Measurements from ENCODE around the gene LMF1. TPM values are rescaled to one million over a fixed set of nuclear protein-coding genes. Genes with fewer than 3 reads are reported as not detected.

LMF1 gene
- total and polyA plus RNA-seq, 2 of the 8 experiments (the other 6 are each of a cell fraction or from before 2014, with no cell fraction given), result 3.5 to 9.1 TPM

DNA sequence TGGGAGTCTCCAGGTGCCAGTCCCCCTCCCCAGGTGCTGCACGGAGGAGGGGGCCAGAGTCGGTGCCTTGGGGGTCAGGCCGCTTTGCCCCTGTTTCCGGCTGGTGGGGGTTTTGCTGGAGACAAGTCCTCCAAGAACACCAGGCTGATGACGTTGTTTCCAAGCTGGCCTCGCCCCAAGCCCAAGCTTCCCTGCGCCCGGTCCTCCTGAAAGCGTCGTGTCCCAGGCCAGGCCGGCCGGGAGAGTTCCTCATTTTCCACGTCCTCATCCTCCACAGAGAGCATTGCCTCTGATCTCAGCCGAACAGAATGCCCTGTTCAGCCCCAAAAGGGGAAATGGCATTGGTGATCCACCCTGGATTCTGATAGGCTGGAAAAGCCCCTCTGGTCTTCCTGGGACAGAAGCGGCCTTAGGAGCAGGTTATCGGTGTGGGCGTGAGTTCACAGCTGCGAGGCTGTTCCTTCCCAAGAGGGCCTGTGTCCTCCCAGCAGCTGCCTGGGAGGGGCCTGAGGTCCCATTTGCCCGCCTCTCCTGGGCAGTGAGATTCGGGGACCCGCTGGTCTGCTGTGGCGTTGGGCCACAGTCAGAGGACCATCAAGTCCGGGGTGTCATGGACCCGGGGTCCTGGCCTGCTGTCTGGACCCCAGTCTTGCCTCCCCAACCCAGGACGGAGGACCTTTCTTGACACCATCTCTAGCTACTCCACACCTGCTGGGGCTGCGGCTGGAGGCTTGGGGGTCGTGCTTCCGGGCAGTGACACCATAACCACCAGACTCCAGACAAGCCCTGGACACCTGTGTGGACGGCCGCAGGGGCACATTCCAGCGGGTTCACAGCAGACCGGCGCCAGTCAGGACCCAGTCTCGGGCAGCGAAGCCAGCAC, 17.9 kb upstream of the LMF1 start (continued):
- TF ChIP-seq, protein P1, sequence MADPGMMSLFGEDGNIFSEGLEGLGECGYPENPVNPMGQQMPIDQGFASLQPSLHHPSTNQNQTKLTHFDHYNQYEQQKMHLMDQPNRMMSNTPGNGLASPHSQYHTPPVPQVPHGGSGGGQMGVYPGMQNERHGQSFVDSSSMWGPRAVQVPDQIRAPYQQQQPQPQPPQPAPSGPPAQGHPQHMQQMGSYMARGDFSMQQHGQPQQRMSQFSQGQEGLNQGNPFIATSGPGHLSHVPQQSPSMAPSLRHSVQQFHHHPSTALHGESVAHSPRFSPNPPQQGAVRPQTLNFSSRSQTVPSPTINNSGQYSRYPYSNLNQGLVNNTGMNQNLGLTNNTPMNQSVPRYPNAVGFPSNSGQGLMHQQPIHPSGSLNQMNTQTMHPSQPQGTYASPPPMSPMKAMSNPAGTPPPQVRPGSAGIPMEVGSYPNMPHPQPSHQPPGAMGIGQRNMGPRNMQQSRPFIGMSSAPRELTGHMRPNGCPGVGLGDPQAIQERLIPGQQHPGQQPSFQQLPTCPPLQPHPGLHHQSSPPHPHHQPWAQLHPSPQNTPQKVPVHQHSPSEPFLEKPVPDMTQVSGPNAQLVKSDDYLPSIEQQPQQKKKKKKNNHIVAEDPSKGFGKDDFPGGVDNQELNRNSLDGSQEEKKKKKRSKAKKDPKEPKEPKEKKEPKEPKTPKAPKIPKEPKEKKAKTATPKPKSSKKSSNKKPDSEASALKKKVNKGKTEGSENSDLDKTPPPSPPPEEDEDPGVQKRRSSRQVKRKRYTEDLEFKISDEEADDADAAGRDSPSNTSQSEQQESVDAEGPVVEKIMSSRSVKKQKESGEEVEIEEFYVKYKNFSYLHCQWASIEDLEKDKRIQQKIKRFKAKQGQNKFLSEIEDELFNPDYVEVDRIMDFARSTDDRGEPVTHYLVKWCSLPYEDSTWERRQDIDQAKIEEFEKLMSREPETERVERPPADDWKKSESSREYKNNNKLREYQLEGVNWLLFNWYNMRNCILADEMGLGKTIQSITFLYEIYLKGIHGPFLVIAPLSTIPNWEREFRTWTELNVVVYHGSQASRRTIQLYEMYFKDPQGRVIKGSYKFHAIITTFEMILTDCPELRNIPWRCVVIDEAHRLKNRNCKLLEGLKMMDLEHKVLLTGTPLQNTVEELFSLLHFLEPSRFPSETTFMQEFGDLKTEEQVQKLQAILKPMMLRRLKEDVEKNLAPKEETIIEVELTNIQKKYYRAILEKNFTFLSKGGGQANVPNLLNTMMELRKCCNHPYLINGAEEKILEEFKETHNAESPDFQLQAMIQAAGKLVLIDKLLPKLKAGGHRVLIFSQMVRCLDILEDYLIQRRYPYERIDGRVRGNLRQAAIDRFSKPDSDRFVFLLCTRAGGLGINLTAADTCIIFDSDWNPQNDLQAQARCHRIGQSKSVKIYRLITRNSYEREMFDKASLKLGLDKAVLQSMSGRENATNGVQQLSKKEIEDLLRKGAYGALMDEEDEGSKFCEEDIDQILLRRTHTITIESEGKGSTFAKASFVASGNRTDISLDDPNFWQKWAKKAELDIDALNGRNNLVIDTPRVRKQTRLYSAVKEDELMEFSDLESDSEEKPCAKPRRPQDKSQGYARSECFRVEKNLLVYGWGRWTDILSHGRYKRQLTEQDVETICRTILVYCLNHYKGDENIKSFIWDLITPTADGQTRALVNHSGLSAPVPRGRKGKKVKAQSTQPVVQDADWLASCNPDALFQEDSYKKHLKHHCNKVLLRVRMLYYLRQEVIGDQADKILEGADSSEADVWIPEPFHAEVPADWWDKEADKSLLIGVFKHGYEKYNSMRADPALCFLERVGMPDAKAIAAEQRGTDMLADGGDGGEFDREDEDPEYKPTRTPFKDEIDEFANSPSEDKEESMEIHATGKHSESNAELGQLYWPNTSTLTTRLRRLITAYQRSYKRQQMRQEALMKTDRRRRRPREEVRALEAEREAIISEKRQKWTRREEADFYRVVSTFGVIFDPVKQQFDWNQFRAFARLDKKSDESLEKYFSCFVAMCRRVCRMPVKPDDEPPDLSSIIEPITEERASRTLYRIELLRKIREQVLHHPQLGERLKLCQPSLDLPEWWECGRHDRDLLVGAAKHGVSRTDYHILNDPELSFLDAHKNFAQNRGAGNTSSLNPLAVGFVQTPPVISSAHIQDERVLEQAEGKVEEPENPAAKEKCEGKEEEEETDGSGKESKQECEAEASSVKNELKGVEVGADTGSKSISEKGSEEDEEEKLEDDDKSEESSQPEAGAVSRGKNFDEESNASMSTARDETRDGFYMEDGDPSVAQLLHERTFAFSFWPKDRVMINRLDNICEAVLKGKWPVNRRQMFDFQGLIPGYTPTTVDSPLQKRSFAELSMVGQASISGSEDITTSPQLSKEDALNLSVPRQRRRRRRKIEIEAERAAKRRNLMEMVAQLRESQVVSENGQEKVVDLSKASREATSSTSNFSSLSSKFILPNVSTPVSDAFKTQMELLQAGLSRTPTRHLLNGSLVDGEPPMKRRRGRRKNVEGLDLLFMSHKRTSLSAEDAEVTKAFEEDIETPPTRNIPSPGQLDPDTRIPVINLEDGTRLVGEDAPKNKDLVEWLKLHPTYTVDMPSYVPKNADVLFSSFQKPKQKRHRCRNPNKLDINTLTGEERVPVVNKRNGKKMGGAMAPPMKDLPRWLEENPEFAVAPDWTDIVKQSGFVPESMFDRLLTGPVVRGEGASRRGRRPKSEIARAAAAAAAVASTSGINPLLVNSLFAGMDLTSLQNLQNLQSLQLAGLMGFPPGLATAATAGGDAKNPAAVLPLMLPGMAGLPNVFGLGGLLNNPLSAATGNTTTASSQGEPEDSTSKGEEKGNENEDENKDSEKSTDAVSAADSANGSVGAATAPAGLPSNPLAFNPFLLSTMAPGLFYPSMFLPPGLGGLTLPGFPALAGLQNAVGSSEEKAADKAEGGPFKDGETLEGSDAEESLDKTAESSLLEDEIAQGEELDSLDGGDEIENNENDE (IDR thresholded peaks at IDR 0.05; ENCODE audit: insufficient replicate concordance, low read length), result no peak
- TF ChIP-seq FOSL1 (IDR thresholded peaks at IDR 0.05; ENCODE audit: insufficient read depth, low read depth, low read length), result no peak
- TF ChIP-seq SIRT6 (IDR thresholded peaks at IDR 0.05; ENCODE audit: low read length), result no peak
- TF ChIP-seq TAF1 (IDR thresholded peaks at IDR 0.05; ENCODE audit: low read depth, low read length), result no peak
- TF ChIP-seq, protein P2, sequence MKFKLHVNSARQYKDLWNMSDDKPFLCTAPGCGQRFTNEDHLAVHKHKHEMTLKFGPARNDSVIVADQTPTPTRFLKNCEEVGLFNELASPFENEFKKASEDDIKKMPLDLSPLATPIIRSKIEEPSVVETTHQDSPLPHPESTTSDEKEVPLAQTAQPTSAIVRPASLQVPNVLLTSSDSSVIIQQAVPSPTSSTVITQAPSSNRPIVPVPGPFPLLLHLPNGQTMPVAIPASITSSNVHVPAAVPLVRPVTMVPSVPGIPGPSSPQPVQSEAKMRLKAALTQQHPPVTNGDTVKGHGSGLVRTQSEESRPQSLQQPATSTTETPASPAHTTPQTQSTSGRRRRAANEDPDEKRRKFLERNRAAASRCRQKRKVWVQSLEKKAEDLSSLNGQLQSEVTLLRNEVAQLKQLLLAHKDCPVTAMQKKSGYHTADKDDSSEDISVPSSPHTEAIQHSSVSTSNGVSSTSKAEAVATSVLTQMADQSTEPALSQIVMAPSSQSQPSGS (IDR thresholded peaks at IDR 0.05; ENCODE audit: low read length), result no peak
- no peak for TF ChIP-seq NANOG (IDR thresholded peaks at IDR 0.05; ENCODE audit: insufficient read depth, low read depth, low read length, poor library complexity, severe bottlenecking)
- TF ChIP-seq BCL11A (IDR thresholded peaks at IDR 0.05; ENCODE audit: low read depth in 2 of 2, low read length in 2 of 2), result no peak

Data from H1 (cell line).